Measurements from ENCODE around the gene CSKMT.
"Not testable (repeated sequence)": the region's sequence is repeated elsewhere in the genome, so short reads cannot be mapped to it uniquely, and the experiment has no call there.

The CSKMT gene, protein sequence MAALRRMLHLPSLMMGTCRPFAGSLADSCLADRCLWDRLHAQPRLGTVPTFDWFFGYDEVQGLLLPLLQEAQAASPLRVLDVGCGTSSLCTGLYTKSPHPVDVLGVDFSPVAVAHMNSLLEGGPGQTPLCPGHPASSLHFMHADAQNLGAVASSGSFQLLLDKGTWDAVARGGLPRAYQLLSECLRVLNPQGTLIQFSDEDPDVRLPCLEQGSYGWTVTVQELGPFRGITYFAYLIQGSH

DNA sequence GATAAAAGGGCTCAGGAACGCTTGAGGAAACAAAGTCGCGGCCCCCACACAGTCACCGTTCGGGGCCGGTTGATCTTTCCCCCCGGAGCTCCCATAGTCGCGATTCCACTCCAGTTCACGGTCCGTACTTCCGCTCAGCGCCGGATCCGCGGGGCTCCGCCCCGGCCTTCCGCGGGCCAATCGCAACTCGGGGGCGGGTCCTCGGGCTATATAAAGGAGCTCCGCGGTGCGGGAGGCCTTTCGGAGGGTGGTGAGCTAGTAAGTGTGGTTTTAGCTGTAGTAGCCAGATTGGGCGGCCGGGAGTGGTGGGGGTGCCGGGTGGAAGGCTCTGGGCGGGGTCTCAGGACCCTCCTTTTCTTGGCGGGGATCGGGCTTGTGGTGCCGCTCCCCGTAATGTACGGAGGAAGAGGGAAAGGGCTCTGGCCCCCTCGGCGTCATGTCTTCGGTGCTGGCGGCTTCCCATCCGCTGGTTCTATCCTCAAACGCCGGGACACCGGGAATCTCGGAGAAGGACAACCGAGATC lies at the start of gene CSKMT, which contains the start of gene C11orf98:
CSKMT (plus strand) TSS at position 238 of the 524 bp plus-strand sequence. CDS start 568 bp downstream, outside the sequence.
C11orf98 (minus strand) TSS at position 136 of the 524 bp plus-strand sequence; CDS start at position 95, 41 bp downstream.
- DNase-seq: peak; percentile 97

DNA sequence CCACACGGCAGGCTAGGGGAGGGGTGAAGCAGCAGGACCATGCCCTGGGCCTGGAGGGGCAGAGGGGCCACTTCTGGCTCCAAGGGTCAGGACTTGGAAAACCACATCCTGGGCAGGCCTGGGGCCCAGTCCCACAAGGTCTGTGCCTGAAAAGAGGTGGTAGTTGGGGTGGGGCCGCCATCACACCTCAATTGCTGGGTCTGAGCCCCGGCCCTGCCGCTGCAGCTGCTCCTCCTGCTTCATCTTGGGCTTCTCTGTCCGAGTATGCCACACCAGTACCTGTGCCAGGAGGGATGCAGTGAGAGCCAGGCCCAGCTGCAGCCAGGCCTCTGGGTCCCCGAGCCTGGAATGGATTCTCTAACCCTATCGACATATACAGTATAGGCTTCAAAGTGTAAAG lies 49.6 kb upstream of the CSKMT start:
- no peak for DNase-seq

DNA sequence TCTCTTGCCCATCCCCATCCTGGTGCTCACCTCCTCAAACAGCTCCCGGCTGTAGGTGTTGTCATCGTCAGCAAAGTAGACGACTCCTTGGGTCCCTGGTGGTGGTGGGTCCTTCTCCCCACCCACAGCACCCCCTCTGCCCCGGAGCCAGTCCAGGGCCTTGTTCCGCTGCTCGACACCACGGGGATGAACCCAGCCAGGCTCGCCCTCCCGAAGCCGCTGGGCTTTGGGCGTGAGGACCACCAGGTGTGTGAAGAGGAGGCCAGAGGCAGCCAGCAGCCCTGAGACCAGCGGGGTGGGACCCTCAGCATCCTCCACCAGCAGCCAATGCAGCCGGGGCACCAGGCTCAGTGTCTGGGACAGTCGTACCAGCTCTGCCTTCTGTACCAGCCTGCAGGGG lies 48.2 kb upstream of the CSKMT start:
- not testable (repeated sequence) for DNase-seq

DNA sequence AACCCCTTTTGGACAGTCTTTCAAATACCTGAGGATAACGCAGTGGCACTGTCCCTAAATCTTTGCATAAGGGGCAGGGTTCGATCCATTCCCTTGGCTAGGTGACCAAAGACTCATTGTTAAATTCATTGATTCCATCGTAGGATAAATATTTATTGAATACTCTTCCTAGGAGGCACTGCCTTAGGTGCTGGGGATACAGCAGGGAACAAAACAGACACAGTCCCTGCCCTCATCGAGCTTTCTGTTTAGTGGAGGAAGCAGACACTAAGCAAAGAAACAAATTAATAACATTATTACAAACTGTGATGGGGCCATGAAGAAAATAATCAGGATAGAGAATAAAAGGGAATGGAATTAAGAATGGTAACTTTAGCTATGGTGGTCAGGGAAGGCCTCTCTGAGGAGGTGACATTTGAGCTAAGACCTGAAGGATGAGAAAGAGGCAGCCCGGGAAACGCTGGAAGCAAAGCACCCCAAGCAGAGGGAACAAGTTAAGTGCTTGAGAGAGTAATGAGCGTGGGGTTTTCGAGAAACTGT lies 44.0 kb upstream of the CSKMT start:
- no peak for DNase-seq

DNA sequence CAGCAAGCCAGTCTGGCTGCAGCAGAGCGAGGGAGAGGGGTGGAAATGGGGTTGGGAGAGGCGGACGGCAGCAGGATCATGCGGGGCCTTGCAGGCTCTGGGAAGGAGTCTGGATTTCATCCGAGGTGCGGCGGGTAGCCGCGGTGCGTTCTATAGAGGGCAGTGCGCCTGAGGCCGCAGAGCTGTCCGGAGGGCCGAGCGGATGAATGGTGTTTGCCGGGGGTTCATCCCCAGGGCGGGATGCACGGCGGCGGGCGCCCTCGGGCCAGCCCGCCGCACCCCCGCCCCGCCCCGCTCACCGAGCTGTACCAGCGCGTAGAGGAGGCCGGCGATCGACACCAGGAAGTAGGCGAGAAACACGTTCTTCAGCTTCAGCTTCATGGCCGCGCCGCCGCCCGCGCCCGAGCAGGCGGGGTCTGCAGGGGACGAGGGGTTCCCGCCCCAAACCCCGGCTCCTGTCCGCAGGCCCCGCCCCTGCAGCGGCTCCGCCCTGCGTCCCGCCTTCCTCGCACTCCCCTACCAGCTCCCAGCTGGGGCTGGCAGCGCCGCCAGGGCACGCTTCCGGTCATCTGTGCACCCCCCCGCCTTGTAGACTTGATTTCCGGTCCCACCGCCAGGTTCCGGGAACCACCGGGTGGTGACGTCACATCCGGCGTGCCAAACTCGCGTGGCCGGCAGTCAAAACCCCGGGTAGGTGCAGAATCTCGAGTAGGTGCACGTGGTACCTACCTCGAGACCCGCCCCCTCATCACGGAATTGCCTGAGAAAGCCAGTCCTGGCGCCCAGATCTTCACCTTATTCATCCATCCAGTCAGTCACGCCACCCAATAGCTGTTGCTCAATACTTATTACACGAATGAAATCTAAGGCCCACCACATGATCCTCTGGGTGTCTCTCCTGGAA lies 43.3 kb upstream of the CSKMT start, which contains the start of gene B3GAT3:
B3GAT3 (minus strand) TSS at position 420 of the 904 bp plus-strand sequence; CDS start at position 381, 39 bp downstream.
- peak; percentile 99 for DNase-seq

DNA sequence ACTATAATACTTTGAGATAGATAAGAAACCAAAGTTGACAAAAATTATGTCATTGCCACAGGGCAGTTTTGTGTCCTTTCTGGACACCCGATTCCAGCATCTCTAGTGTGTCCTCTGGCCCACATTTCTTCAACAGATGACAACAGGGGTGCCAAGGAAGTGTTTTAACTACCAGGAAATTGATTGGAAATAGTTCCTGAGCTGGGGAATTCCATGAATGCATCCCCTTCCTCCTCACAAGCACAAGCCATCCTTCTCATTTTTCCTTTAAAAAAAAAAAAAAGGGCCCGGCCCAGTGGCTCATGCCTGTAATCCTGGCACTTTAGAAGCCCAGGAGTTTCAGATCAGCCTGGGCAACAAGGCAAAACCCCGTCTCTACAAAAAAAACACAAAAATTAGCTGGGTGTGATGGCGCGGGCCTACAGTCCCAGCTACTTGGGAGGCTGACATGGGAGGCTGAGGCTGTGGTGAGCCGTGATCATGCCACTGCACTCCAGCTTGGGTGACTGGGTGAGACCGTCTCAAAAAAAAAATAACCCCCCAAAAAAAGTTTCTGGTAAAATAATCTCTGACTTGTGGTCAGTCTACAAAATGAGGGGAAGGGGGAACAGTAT lies 42.5 kb upstream of the CSKMT start:
- DNase-seq: no peak

DNA sequence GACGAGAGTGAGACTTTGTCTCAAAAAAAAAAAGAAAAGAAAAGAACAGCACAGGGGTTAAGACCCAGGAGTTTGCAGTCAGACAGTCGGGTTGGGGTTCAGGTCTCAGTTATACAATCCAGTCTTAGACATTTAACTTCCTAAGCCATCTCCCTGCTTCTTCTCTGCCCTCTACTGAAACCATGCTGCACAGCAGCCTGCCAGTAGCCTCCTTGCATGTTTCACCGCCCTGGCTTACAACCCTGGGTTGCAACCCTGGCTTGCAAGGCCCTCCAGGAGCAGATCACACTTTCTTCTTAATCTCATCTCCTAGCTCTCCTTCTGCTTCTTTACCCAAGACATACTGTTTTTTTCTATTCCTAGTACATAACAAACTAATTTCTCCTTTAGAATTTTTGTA lies 37.4 kb upstream of the CSKMT start:
- no peak for DNase-seq

DNA sequence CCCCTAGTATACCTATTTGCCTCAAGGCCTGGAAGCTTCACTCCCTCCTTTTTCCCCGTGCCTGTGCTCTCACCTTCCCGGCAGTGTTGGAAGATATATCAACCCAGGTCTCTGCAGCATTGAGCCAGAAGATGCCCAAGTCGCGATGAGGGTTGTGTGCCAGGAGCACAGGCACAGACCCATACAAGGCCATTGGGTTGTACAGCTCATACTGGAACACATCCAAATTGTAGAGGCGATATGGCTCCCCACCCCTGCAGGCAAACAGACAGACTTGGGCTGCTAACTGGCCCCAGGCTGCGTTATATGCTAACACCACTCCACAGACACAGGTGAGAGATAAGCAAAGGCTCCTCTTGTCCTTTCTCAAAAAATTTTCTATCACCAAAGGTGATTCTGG lies 32.6 kb upstream of the CSKMT start:
- no peak for DNase-seq

DNA sequence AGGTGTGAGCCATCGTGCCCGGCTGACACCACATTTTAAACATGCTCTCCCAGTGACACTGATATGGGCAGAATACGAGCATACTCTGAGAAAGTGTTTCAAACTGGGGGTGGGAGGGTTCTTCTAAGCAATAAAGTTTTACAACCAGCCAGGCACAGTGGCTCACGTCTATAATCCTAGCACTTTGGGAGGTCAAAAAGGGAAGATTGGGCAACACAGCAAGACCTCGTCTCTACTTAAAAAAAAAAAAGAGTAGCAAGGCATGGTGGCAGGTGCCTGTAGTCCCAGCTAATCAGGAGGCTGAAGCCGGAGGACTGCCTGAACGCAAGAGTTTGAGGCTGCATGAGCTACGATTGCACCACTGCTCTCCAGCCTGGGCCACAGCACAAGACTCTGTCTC lies 20.9 kb upstream of the CSKMT start:
- no peak for DNase-seq

DNA sequence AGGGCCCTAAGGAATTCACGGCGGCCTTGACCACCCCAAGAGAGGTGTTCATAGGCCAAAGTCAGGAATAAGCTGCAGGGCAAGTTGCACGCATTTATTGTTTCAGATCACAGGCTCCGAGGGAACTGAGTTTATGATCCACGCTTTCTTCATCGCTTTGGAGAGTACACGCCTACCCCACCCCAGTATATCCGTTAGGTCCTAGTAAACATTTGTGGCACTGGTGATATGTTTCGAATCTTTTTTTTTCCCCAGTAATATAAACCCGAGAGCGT lies 19.5 kb upstream of the CSKMT start:
- DNase-seq: no peak

DNA sequence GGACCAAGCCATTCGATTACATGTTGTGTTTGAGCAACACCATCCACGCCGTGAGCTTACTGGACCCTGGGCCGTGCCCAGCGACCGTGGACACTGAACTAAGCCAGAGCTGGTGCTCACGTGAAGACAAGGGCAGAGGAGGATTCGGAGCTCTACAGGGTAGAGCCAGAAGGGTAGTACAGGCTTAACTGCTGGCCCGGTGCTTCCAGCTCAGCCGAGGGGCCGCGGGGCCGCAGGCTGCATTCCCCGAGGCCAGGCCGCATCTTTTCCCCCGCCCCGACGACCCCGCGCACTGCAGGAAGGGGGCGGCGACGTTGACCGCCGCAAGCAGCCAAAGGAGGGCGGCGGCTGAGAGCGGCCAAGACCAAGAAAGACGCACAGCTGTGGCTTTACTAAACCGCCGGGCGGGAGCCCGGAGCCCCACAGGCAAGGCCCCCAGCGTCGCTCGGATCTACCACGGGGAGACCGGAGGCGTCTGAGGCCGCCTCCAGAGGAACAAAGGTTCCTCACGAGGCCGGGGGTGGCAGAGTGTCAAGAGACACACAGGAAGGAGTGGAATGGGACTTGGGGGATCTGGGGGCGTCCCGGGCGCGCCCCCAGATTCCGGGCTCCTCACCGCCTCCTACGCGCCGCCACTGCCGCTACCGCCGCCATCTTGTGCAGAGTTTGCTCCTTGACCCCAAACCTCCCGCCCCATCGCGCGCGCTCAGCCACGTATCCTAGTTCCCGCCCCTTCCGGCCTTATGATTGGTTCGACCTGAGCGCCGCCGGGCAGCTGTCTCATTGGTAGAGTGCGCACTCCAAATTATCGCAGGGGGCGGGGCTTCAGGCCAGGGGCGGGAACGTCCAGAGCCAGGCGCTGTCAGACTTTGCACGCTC lies 18.9 kb upstream of the CSKMT start, which contains the start of gene GANAB:
GANAB (minus strand) TSS at position 668 of the 879 bp plus-strand sequence; CDS start at position 654, 14 bp downstream.
- peak; percentile 99 for DNase-seq

DNA sequence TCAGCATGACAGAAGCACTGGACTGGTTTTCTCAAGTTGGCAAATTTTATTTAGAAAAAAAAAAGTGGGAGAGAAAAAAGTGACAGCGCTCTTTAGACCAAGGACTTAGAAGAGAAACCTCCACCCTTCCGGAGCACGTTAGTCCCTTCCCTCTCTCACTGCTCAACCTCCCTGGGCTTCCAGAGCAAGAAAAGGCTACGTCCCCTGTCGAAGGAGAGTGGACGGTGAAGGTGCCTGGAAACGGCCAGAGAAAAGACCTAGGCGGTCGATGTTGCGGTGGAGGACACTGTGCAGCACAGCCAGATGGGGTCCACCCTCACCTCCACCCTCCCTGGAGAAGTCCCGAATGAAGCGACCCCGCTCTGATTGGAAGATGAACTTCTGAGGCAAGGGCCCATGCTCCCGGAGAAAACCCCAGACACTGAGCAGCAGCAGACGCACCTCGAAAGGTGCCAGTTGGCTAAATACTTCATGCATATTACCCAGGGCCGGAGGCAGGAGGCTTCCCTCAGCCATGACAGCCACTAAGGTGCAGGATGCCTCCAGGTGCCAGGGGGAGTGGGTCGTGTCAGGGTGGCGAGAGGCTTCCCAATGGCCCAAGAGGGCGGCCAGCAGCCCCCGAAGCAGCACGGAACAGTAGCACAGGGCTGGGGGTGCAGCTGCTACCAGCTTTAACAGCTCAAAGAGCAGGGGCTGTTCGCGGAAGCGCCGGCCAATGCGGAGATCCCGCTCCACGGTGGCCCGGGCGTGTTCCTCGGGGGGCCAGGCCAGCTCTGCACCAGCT lies 18.1 kb upstream of the CSKMT start:
- no peak for DNase-seq

DNA sequence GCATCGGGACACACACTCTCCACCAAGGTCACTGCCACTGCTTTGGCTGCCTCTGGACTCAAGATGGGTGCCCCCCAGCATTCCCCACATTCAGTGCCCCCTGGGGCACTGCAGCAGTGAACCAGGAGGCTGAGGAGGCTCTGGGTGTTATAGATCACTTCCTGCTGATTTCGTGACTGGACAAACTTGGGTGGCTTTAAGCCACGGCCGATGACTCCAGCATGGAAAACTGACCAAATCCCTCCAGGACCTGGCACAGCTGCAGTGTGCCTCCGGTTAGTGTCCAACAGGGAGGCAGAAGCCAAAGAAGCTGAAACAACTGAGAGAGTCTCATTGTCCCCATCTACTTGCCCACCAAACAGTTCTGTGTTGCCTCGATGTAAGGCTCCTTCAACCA lies 17.5 kb upstream of the CSKMT start:
- no peak for DNase-seq

DNA sequence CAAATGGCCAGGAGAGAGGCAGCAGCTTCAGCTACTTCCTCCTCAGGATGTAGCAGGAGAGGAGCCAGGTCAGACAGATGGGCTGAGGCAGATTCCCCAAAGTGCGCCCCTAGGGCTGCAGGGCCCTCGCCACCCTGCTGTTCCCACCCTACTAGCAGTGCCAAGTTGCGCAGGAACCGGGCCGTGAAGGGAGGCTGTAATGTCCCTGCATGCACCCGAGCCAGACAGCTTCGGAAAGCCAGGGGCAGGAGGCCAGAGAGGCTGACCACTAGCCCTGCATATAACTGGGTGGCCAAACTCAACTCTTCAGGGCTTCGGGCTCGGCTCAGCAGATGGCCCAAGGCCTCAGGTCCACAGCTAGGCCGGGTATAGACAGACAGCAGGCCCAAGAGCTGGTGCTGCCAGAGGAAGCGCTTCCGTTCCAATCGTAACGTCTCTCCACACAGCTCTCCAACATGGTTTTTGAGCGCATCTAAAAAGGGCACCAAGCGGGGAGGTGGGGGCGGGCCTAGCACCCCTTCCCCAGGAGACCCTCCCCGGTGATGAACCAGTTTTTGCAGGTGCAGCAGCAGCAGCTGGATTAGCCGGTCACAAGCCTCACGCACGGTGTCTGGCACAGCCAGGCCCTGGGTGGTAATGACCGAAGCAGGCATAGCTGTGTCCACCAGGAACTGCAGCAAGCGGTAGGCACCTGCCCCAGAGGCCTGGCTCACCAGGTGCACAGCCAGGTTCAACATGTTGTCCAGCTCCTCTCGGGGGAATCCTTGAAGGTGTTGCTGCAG lies 16.7 kb upstream of the CSKMT start:
- DNase-seq: no peak

DNA sequence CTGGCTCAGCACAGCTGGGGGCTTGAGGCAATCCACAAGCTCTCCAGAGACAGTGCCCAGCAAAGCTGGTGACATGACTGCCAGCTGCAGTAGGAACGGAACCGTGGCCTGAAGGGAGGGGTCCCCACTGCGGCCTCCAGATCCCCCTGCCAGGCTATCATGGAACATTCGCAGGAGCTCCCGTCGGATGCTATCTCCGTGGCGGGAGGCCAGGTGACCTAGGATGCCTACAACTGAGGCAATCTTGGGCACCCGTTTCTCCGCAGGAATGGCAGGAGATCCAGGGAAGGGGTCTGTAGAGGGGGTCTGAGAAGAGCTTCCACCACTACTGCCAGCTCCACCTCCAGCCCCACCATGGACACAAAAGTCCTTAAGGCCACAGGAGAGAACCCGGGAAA lies 16.1 kb upstream of the CSKMT start:
- no peak for DNase-seq

DNA sequence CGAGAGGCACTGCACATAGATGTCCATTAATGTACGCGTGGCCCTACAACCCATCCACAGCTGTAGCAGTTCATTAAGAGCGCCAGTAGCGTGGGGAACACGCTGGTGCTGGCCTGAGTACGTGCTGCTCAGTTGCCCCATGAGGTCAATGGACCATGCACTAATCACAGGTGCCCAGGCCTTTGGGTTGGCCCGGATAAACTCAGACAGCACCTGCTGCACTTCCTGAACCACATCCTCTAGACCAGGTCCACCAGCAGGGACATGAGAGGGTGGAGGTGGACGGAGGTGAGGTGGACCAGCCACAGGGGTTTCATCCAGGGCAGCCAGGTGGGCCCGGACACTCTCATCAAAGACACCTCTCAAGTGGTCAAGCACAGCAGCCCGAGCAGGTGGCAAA lies 15.6 kb upstream of the CSKMT start:
- no peak for DNase-seq

DNA sequence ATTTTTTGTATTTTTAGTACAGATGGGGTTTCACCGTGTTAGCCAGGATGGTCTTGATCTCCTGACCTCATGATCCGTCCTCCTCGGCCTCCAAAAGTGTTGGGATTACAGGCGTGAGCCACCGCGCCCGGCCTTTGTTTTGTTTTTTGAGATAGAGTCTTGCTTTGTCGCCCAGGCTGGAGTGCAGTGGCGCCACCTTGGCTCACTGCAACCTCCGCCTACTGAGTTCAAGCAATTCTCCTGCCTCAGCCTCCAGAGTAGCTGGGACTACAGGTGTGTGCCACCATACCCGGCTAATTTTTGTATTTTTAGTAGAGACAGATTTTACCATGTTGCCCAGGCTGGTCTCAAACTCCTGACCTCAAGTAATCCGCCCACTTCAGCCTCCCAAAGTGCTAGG lies 14.8 kb upstream of the CSKMT start:
- not testable (repeated sequence) for DNase-seq

DNA sequence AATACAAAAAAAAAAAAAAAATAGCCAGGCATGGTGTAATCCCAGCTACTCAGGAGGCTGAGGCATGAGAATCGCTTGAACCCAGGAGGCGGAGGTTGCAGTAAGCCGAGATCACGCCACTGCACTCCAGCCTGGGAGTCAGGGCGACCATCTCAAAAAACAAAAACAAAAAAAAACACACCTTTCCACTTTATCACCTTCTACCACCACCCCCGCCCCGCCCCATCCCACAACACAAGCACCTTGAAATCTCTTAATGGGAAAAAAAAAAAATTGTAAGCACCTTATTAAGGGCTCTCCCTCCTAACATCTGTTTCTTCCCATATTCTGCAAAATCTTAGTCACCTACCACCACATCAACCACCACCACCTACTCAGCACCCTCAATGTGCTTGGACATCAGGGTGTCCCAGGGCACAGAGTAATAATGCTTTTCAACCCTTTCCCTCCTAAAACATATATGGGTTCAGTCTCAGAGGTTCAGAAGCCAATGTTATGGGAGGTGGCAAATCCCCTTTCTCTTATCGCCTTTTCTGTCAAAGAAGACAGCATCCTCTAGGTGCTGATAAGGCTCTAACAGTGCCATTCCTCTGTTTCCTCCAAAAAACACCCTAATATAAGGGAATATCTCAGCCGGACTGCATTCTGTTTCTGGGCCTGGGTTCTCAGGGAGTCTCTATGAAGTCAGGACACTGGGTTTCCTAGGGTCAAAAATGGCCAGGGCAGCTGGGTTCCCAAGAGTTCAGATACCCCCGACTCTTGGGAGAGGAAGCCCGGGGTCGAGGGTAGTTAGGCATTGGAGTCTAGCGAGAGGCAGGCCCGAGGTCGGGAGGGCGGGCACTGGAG lies 12.7 kb upstream of the CSKMT start:
- peak; percentile 56 for DNase-seq

DNA sequence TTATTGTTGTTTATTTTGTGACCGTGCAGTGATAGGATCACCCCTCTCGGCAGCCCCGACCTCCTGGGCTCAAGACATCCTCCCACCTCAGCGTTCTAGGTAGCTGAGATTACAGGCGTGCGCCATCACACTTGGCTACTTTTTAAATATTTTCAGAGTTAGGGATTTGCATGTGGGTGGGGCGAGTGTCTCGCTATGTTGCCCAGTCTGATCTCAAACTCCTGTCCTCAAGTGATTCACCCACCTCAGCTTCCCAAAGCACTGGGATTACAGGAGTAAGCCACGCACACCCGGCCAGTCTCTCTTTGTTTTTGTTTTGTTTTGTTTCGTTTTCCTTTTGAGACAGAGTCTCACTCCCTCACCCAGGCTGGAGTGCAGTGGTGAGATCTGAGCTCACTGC lies 10.8 kb upstream of the CSKMT start:
- DNase-seq: no peak

Data from OCI-M1 (cell line).